Mucosa of rectum (tissue), 2 donors: ENCODE measurements around the gene LRCH3.
"Not testable (repeated sequence)": the region's sequence is repeated elsewhere in the genome, so short reads cannot be mapped to it uniquely, and the experiment has no call there.

Experiments
- H3K27ac ChIP-seq, 2 donors: one replicate each; pipeline ENCODE4 v1.7.0; 2013; ENCODE audit warnings: inconsistent platforms in 2 of 2, low read depth in 2 of 2, low read length in 2 of 2
- H3K27me3 ChIP-seq, 2 donors: one replicate each; pipeline ENCODE4 v1.7.0; 2013; ENCODE audit warnings: low read length in 2 of 2; ENCODE audit not compliant: control insufficient read depth in 2 of 2, insufficient read depth in 2 of 2
- H3K36me3 ChIP-seq, 2 donors: one replicate each; pipeline ENCODE4 v1.7.0; 2013; ENCODE audit warnings: low read length in 2 of 2; ENCODE audit not compliant: control insufficient read depth in 2 of 2, insufficient read depth in 2 of 2
- H3K4me1 ChIP-seq, 2 donors: one replicate each; pipeline ENCODE4 v1.7.0; 2013; ENCODE audit warnings: low read length in 2 of 2, mild to moderate bottlenecking in 1 of 2; ENCODE audit not compliant: control insufficient read depth in 2 of 2, insufficient read depth in 2 of 2
- H3K4me3 ChIP-seq, 2 donors: one replicate each; pipeline ENCODE4 v1.7.0; 2013; ENCODE audit warnings: low read length in 2 of 2
- H3K9ac ChIP-seq, 2 donors: one replicate each; pipeline ENCODE4 v1.7.0; 2013; ENCODE audit warnings: low read length in 2 of 2, low read depth in 1 of 2, mild to moderate bottlenecking in 1 of 2
- H3K9me3 ChIP-seq, 2 donors: one replicate each; pipeline ENCODE4 v1.7.0; 2013; ENCODE audit warnings: low read length in 2 of 2; ENCODE audit not compliant: control insufficient read depth in 2 of 2
- donor health status: healthy.
- donor health status: Normal muscosa, but diverticular disease.

The LRCH3 gene

GRCh38 chr3:197912741-197913476 lies 121.9 kb downstream of the LRCH3 start:
- no peak overlapping the region for H3K9ac ChIP-seq
- no peaks in the 10 kb centered on the region for H3K4me1 ChIP-seq
- peak overlapping the region in 1 of 2 donors; percentile 13 for H3K4me3 ChIP-seq
- no peaks in the 10 kb centered on the region for H3K27me3 ChIP-seq
- H3K36me3 ChIP-seq: no peaks in the 10 kb centered on the region
- H3K27ac ChIP-seq: no peak overlapping the region
- H3K9me3 ChIP-seq: no peaks in the 10 kb centered on the region

GRCh38 chr3:197913641-197914380 lies 122.8 kb downstream of the LRCH3 start:
- no peaks in the 10 kb centered on the region for H3K36me3 ChIP-seq
- H3K4me3 ChIP-seq: no peak overlapping the region
- H3K4me1 ChIP-seq: no peaks in the 10 kb centered on the region
- H3K9ac ChIP-seq: no peak overlapping the region
- H3K27me3 ChIP-seq: no peaks in the 10 kb centered on the region
- no peak overlapping the region for H3K27ac ChIP-seq
- H3K9me3 ChIP-seq: no peaks in the 10 kb centered on the region

GRCh38 chr3:197921429-197922275 lies 130.6 kb downstream of the LRCH3 start:
- not testable (repeated sequence) for H3K27me3 ChIP-seq, H3K4me1 ChIP-seq, H3K9ac ChIP-seq, H3K27ac ChIP-seq, H3K4me3 ChIP-seq, H3K36me3 ChIP-seq, H3K9me3 ChIP-seq

GRCh38 chr3:197926418-197926817 lies 135.4 kb downstream of the LRCH3 start:
- Histone ChIP-seq H3K9ac (no peak overlapping the region), H3K9me3 (no peaks in the 10 kb centered on the region), H3K27ac (no peak overlapping the region), H3K27me3 (no peaks in the 10 kb centered on the region), H3K4me3 (no peak overlapping the region), H3K36me3 (peaks cover 0 to 14% of the 10 kb centered on the region in 2 donors), H3K4me1 (no peaks in the 10 kb centered on the region)

GRCh38 chr3:197927578-197927977 lies 136.5 kb downstream of the LRCH3 start:
- not testable (repeated sequence) for H3K9me3 ChIP-seq, H3K4me1 ChIP-seq, H3K27ac ChIP-seq, H3K4me3 ChIP-seq, H3K27me3 ChIP-seq, H3K9ac ChIP-seq
- H3K36me3 ChIP-seq: peaks cover 0 to 14% of the 10 kb centered on the region in 2 donors

GRCh38 chr3:197936819-197937384 lies 145.8 kb downstream of the LRCH3 start:
- no peak overlapping the region for H3K4me3 ChIP-seq
- H3K4me1 ChIP-seq: no peaks in the 10 kb centered on the region
- no peaks in the 10 kb centered on the region for H3K36me3 ChIP-seq
- H3K9ac ChIP-seq: peak overlapping the region in 1 of 2 donors; percentile 6
- H3K27ac ChIP-seq: no peak overlapping the region
- no peaks in the 10 kb centered on the region for H3K27me3 ChIP-seq
- H3K9me3 ChIP-seq: no peaks in the 10 kb centered on the region
